PC-3 (cell line): ENCODE measurements around the gene ARNT2.

ENCODE experiments used
- EZH2 ChIP-seq: fragments of 300-600 bp; sonication (generic); IDR thresholded peaks from one replicate; pipeline ENCODE4 v1.6.1; 2017; ENCODE audit warnings: antibody characterized with exemption, mild to moderate bottlenecking, low read length; ENCODE audit not compliant: unreplicated experiment
- EZH2phosphoT487 ChIP-seq: fragments of 300-600 bp; sonication (generic); IDR thresholded peaks from 2 replicates; pipeline ENCODE4 v1.6.1; 2018; ENCODE audit warnings: mild to moderate bottlenecking, antibody characterized with exemption, low read length, borderline replicate concordance
- TF ChIP-seq, protein P1 (sequence below): fragments of 300-600 bp; sonication (generic); conservative IDR thresholded peaks from 2 replicates; pipeline ENCODE4 v1.5.1; 2017; ENCODE audit warnings: antibody characterized with exemption, low read depth, mild to moderate bottlenecking, low read length

DNA sequence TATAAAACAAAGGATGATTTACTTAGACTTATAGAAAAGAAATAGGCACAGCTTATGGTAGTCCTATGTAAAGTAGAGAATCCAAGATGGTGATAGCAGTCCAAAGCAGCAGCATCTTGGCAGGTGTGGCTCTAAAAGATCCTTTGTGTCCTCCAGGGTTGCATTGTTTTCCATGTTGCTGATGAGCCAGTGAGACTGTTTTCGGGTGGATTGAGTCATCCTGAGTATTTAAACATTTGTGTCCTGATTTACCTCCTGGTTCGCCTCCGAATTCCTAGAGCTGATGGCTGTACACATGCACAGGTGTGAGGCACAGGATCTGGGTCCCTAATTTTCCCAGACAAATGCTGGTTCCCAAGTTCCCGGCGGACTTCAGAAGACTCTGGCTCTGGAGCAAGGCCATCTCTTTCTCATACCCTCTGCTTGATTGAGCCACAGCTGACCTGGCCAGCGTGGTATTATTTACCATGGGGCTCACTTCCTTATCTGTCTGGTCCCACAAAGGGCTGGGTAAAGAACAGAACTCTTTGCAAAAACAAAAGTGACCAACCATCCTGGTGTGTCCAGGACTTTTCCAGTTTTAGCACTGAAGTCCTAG is 51.0 kb downstream of the ARNT2 start:
- TF ChIP-seq, protein P1, sequence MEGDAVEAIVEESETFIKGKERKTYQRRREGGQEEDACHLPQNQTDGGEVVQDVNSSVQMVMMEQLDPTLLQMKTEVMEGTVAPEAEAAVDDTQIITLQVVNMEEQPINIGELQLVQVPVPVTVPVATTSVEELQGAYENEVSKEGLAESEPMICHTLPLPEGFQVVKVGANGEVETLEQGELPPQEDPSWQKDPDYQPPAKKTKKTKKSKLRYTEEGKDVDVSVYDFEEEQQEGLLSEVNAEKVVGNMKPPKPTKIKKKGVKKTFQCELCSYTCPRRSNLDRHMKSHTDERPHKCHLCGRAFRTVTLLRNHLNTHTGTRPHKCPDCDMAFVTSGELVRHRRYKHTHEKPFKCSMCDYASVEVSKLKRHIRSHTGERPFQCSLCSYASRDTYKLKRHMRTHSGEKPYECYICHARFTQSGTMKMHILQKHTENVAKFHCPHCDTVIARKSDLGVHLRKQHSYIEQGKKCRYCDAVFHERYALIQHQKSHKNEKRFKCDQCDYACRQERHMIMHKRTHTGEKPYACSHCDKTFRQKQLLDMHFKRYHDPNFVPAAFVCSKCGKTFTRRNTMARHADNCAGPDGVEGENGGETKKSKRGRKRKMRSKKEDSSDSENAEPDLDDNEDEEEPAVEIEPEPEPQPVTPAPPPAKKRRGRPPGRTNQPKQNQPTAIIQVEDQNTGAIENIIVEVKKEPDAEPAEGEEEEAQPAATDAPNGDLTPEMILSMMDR: no peak
- TF ChIP-seq EZH2phosphoT487 (no peak), EZH2 (no peak)
